Endothelial cell of umbilical vein (primary cell): ENCODE data around the gene PRSS53. TPM values are rescaled to one million over a fixed set of nuclear protein-coding genes. Genes with fewer than 3 reads are reported as not detected.

ENCODE experiments used
- BruUV-seq: library from RNA; stranded (reverse); fragments of 400-500 nt; replicated peaks from 2 replicates; lab custom pipeline; 2021; lab: Mats Ljungman, UMichigan
- CTCF ChIA-PET: fragments of 300-600, 350-600 bp; sonication (Branson Sonifier 250); formaldehyde crosslinking; loops from one replicate; lab custom pipeline; 2021; ENCODE audit warnings: antibody characterized with exemption, inconsistent platforms; lab: Charles Lee
- POLR2A ChIA-PET: fragments of 300-600, 350-600 bp; sonication (Branson Sonifier 250); formaldehyde crosslinking; loops from one replicate; lab custom pipeline; 2021; ENCODE audit warnings: antibody characterized with exemption, inconsistent platforms; lab: Charles Lee
- DNase-seq: peaks from one replicate; pipeline ENCODE4 v3.0.0-alpha.2; 2011; ENCODE audit warnings: low read depth, low spot score
- FAIRE-seq: peaks from 2 replicates; lab custom pipeline; 2011; peaks lifted over from hg19 to GRCh38; lab: Jason Lieb, UNC
- H2AFZ ChIP-seq: 2 replicates; pipeline ENCODE4 v1.6.0; 2012; ENCODE audit warnings: low read depth, low read length, control low read depth, inconsistent platforms
- H3K27ac ChIP-seq: 2 replicates; pipeline ENCODE4 v1.5.1; 2011; ENCODE audit warnings: low read depth, mild to moderate bottlenecking, control low read depth, low read length, moderate library complexity; ENCODE audit not compliant: insufficient read depth
- H3K27me3 ChIP-seq, 2 experiments: 2 replicates each; pipeline versions ENCODE4 v1.6.0 to v1.6.1; 2011; ENCODE audit warnings: low read length in 2 of 2, mixed read lengths in 1 of 2; ENCODE audit not compliant: control insufficient read depth in 2 of 2, insufficient read depth in 2 of 2
- H3K36me3 ChIP-seq, 2 experiments: 2 replicates in 1 of 2; 3 replicates in 1 of 2; pipeline ENCODE4 v1.5.1; 2011; ENCODE audit warnings: low read length in 2 of 2, mild to moderate bottlenecking in 1 of 2, moderate library complexity in 1 of 2; ENCODE audit not compliant: control insufficient read depth in 2 of 2, insufficient read depth in 2 of 2; ENCODE audit errors: extremely low read depth in 1 of 2
- H3K4me1 ChIP-seq: 3 replicates; pipeline ENCODE4 v1.5.1; 2011; ENCODE audit warnings: mild to moderate bottlenecking, low read length; ENCODE audit not compliant: control insufficient read depth, insufficient read depth; ENCODE audit errors: extremely low read depth
- H3K4me2 ChIP-seq: 2 replicates; pipeline ENCODE4 v1.6.1; 2011; ENCODE audit warnings: low read length, control low read depth, mixed read lengths; ENCODE audit not compliant: insufficient read depth
- H3K4me3 ChIP-seq, 3 experiments: fragments of 200-600 bp in 1 of 3; sonication (generic), shearing (Covaris generic) in 1 of 3; replicated peaks in 1 of 3; 2 replicates each; pipeline ENCODE4 v1.5.1; 2011 to 2016; ENCODE audit warnings: control low read depth in 3 of 3, low read length in 3 of 3, mild to moderate bottlenecking in 2 of 3, inconsistent platforms in 1 of 3, low read depth in 1 of 3, moderate library complexity in 1 of 3; ENCODE audit not compliant: insufficient read depth in 1 of 3
- H3K79me2 ChIP-seq: 2 replicates; pipeline ENCODE4 v1.6.0; 2012; ENCODE audit warnings: low read length, inconsistent platforms; ENCODE audit not compliant: control insufficient read depth, insufficient read depth
- H3K9ac ChIP-seq: replicated peaks from 2 replicates; pipeline ENCODE3; 2011; ENCODE audit warnings: low read length, control low read depth; ENCODE audit not compliant: insufficient read depth; ENCODE audit errors: extremely low read depth
- H3K9me1 ChIP-seq: replicated peaks from 3 replicates; pipeline ENCODE4 v1.6.0; 2011; ENCODE audit warnings: mild to moderate bottlenecking, low read length; ENCODE audit not compliant: control insufficient read depth, insufficient read depth; ENCODE audit errors: extremely low read depth
- H3K9me3 ChIP-seq: replicated peaks from 2 replicates; pipeline ENCODE4 v1.5.1; 2012; ENCODE audit warnings: low read length, inconsistent platforms; ENCODE audit not compliant: control insufficient read depth, insufficient read depth
- H4K20me1 ChIP-seq: replicated peaks from 2 replicates; pipeline ENCODE3; 2011; ENCODE audit warnings: mild to moderate bottlenecking, low read length; ENCODE audit not compliant: control insufficient read depth, insufficient read depth; ENCODE audit errors: extremely low read depth
- EZH2 ChIP-seq: IDR thresholded peaks from 2 replicates; pipeline ENCODE4 v1.6.1; 2012; ENCODE audit warnings: borderline replicate concordance, low read depth, mild to moderate bottlenecking, moderate library complexity, low read length, inconsistent platforms; ENCODE audit not compliant: severe bottlenecking
- FOS ChIP-seq: IDR thresholded peaks from 2 replicates; pipeline ENCODE4 v1.6.1; 2011; ENCODE audit warnings: mild to moderate bottlenecking, low read length, moderate library complexity, borderline replicate concordance; ENCODE audit not compliant: insufficient read depth
- GATA2 ChIP-seq: IDR thresholded peaks from 2 replicates; pipeline ENCODE4 v1.7.0; 2011; ENCODE audit warnings: low read depth, mild to moderate bottlenecking, moderate library complexity, mixed read lengths, low read length; ENCODE audit not compliant: insufficient read length, insufficient read depth
- JUN ChIP-seq: IDR thresholded peaks from 2 replicates; pipeline ENCODE4 v1.6.1; 2011; ENCODE audit warnings: borderline replicate concordance, low read depth; ENCODE audit not compliant: insufficient read length, insufficient read depth
- MYC ChIP-seq: IDR thresholded peaks from one replicate; pipeline ENCODE4 v1.6.1; 2011; ENCODE audit warnings: mild to moderate bottlenecking, low read depth, low read length
- dilution Hi-C: fragments of 300-500 bp; cut with MboI; formaldehyde crosslinking; loops from one replicate; pipeline ENCODE4 v1.15.0; 2019; ENCODE audit warnings: low sequenced_read_pairs; ENCODE audit not compliant: extremely low pct_ligation_motif_present
- intact Hi-C: fragments of 100-400 bp; cut with micrococcal nuclease; formaldehyde crosslinking; loops from one replicate; pipeline ENCODE4 v1.10.0; 2022
- polyA plus RNA-seq, 4 experiments: library from polyadenylated mRNA; depleted of rRNA in 3 of 4; stranded (reverse) in 3 of 4; unstranded in 1 of 4; fragments of >200 nt; gene quantifications; 2 replicates each; pipeline versions ENCODE4 v1.2.1 to v1.2.3, GENCODE V29; 2011 to 2012; ENCODE audit warnings: missing spikeins in 1 of 4
- total RNA-seq: library from RNA; stranded (reverse); gene quantifications from 2 replicates; pipeline ENCODE4 v1.2.3, GENCODE V29; 2021
- TF ChIP-seq, protein P1 (sequence below), 2 donors: IDR thresholded peaks; 1 replicate in 1 of 2; 2 replicates in 1 of 2; pipeline ENCODE4 v1.5.1; 2011; ENCODE audit warnings: low read length in 2 of 2, mild to moderate bottlenecking in 2 of 2, moderate library complexity in 2 of 2, control low read depth in 1 of 2, inconsistent platforms in 1 of 2, low read depth in 1 of 2; ENCODE audit not compliant: insufficient read depth in 1 of 2; ENCODE audit errors: extremely low read depth in 1 of 2
- TF ChIP-seq, protein P2 (sequence below): IDR thresholded peaks from 2 replicates; pipeline ENCODE4 v1.6.1; 2011; ENCODE audit not compliant: insufficient read depth, insufficient read length

PRSS53 gene
- total and polyA plus RNA-seq, 2 donors (not counting 3 experiments of a cell fraction or from before 2014, with no cell fraction given): 2.8 to 3.5 TPM

DNA sequence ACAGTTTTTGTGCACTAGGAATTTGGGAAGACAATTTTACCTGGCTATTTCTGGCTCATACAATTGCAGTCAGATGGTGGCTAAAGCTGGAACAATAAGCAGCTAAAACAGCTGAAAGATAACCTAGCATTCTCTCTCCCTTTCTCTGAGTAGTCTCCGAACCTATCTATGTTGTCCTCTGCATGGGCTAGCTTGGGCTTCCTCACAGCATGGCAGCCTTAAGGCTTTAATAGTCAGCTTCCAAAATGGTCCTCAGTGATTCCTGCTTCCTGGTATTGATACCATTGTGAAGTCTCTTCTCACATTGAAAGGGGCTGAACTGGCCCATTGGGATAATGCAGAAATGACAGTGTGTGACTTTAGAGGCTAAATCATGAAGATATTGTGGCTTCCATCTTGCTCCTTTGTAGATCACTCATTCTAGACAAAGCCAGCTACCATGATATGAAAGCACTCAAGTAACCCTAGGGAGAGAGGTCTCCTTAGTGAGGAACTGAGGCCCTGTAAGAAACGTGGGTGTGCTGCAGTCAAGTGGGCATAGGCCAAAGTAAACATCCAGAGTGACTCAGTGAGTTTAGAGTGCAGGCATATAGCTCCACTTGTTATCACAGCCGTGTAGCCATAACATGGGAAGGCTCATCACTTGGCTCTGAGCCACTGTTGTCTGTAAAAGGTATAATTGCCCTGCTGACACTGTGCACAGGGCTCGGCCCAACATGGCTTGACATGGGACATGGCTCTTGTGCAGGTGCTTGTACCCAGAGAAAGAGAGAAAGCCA lies 11.3 kb upstream of the PRSS53 start:
- no peak overlapping the region for H3K4me3 ChIP-seq
- H3K79me2 ChIP-seq: no peaks in the 10 kb centered on the region
- no peaks in the 10 kb centered on the region for H3K36me3 ChIP-seq
- H3K4me2 ChIP-seq: no peak overlapping the region
- no peaks in the 10 kb centered on the region for H3K27me3 ChIP-seq
- H3K9me3 ChIP-seq: no peaks in the 10 kb centered on the region
- H4K20me1 ChIP-seq: no peaks in the 10 kb centered on the region
- H3K27ac ChIP-seq: no peak overlapping the region
- DNase-seq: peak; percentile 18
- H3K9me1 ChIP-seq: no peaks in the 10 kb centered on the region
- TF ChIP-seq, protein P1, sequence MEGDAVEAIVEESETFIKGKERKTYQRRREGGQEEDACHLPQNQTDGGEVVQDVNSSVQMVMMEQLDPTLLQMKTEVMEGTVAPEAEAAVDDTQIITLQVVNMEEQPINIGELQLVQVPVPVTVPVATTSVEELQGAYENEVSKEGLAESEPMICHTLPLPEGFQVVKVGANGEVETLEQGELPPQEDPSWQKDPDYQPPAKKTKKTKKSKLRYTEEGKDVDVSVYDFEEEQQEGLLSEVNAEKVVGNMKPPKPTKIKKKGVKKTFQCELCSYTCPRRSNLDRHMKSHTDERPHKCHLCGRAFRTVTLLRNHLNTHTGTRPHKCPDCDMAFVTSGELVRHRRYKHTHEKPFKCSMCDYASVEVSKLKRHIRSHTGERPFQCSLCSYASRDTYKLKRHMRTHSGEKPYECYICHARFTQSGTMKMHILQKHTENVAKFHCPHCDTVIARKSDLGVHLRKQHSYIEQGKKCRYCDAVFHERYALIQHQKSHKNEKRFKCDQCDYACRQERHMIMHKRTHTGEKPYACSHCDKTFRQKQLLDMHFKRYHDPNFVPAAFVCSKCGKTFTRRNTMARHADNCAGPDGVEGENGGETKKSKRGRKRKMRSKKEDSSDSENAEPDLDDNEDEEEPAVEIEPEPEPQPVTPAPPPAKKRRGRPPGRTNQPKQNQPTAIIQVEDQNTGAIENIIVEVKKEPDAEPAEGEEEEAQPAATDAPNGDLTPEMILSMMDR (IDR thresholded peaks at IDR 0.05; ENCODE audit: extremely low read depth in 1 of 2, insufficient read depth in 1 of 2, low read depth in 1 of 2, low read length in 2 of 2): no peak
- TF ChIP-seq MYC (no peak), FOS (peak; percentile 28), JUN (no peak), GATA2 (no peak), EZH2 (no peak)
- TF ChIP-seq, protein P2, sequence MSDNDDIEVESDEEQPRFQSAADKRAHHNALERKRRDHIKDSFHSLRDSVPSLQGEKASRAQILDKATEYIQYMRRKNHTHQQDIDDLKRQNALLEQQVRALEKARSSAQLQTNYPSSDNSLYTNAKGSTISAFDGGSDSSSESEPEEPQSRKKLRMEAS: no peak
- no peak overlapping the region for H2AFZ ChIP-seq
- dilution Hi-C loops: no loop called here
- H3K4me1 ChIP-seq: no peaks in the 10 kb centered on the region
- ChIA-PET POLR2A (no interaction called here), CTCF (interaction anchor here (0.6 to 3.8 kb wide), 7 partner anchors 14 to 116 kb away, joined by 3 to 17 read pairs (median 3); partner anchors contain the start of gene HSD3B7)
- FAIRE-seq: peak; percentile 47
- intact Hi-C loops: no loop called here
- no peak overlapping the region for H3K9ac ChIP-seq
- BruUV-seq: no TSS peak
